Small intestine (tissue), 7 donors: ENCODE results near the gene VWA2. TPM values are rescaled to one million over a fixed set of nuclear protein-coding genes. Genes with fewer than 3 reads are reported as not detected.
"Not testable (repeated sequence)": the region's sequence is repeated elsewhere in the genome, so short reads cannot be mapped to it uniquely, and the experiment has no call there.

Experiments
- DNase-seq, 2 donors: peaks; one replicate each; pipeline versions ENCODE4 v3.0.0 to v3.0.0-alpha.2; 2013
- FAIRE-seq: peaks from 2 replicates; lab custom pipeline; 2012; peaks lifted over from hg19 to GRCh38; lab: Jason Lieb, UNC
- H3K27ac ChIP-seq, 3 donors: one replicate each; pipeline ENCODE4 v1.5.1; 2013; ENCODE audit warnings: low read length in 2 of 3, mild to moderate bottlenecking in 2 of 3, control low read depth in 1 of 3, inconsistent platforms in 1 of 3, low read depth in 1 of 3, moderate library complexity in 1 of 3
- H3K27me3 ChIP-seq, 3 donors: one replicate each; pipeline ENCODE4 v1.6.1; 2013; ENCODE audit warnings: low read length in 3 of 3, inconsistent platforms in 1 of 3; ENCODE audit not compliant: control insufficient read depth in 3 of 3, insufficient read depth in 3 of 3
- H3K36me3 ChIP-seq, 3 donors: one replicate each; pipeline ENCODE4 v1.6.1; 2013; ENCODE audit warnings: low read length in 3 of 3, inconsistent platforms in 1 of 3, low read depth in 1 of 3, mild to moderate bottlenecking in 1 of 3, moderate library complexity in 1 of 3; ENCODE audit not compliant: control insufficient read depth in 3 of 3, insufficient read depth in 2 of 3
- H3K4me1 ChIP-seq, 3 donors: one replicate each; pipeline ENCODE4 v1.6.1; 2013; ENCODE audit warnings: low read length in 2 of 3, inconsistent platforms in 1 of 3, low read depth in 1 of 3, mild to moderate bottlenecking in 1 of 3, moderate library complexity in 1 of 3; ENCODE audit not compliant: control insufficient read depth in 3 of 3, insufficient read depth in 2 of 3
- H3K4me3 ChIP-seq, 3 donors: one replicate each; pipeline ENCODE4 v1.5.1; 2013; ENCODE audit warnings: low read length in 3 of 3, control low read depth in 1 of 3, inconsistent platforms in 1 of 3, low read depth in 1 of 3, mild to moderate bottlenecking in 1 of 3, moderate library complexity in 1 of 3
- H3K9me3 ChIP-seq, 2 donors: one replicate each; pipeline ENCODE4 v1.6.1; 2013; ENCODE audit warnings: low read depth in 1 of 2, low read length in 1 of 2; ENCODE audit not compliant: control insufficient read depth in 2 of 2, insufficient read depth in 1 of 2
- WGBS, 3 donors: extraction: QIAGEN DNeasy Blood & Tissue Kit; methylation state at CpG; one replicate each; pipeline ENCODE4 v1.1.7; 2013; 5-methylcytosine and 5-hydroxymethylcytosine counted together
- polyA plus RNA-seq, 4 donors: library from polyadenylated mRNA; stranded (reverse) in 3 of 4; unstranded in 1 of 4; fragments of 200-250 nt in 3 of 4; fragments of 120-200 nt in 1 of 4; gene quantifications; one replicate each; pipeline versions ENCODE4 v1.2.1 to v1.2.3, GENCODE V29; 2013
- donor health status: healthy with polysubstance abuse.
- donor health status: control.
- donor health status: control.
- donor health status: Bipolar disorder and iron deficiency.
- donor health status: healthy.

The VWA2 gene
- polyA plus RNA-seq, 4 donors: 3.0 to 13.8 TPM; not detected in 2

GRCh38 chr10:114332301-114333192 lies 93.5 kb downstream of the VWA2 start:
- no peak for FAIRE-seq
- 60 to 84% (median 74%) methylated on average over 14 of the region's 14 CpGs for WGBS, 3 donors
- DNase-seq: no peak

GRCh38 chr10:114333441-114333840 lies 94.4 kb downstream of the VWA2 start:
- FAIRE-seq, H3K27me3 ChIP-seq, H3K9me3 ChIP-seq, DNase-seq, H3K4me1 ChIP-seq, H3K36me3 ChIP-seq, H3K27ac ChIP-seq, H3K4me3 ChIP-seq: not testable (repeated sequence)
- 88 to 97% (median 89%) methylated on average over 5 of the region's 5 CpGs for WGBS, 3 donors

More at GRCh38 chr10:114332301-114333192, 93.5 kb downstream of the VWA2 start:
- Histone ChIP-seq H3K4me3 (no peak overlapping the region), H3K27ac (peak overlapping the region in 1 of 3 donors; percentile 25), H3K9me3 (no peaks in the 10 kb centered on the region), H3K4me1 (no peaks in the 10 kb centered on the region), H3K36me3 (peaks cover 0 to 5% (median 0%) of the 10 kb centered on the region in 3 donors), H3K27me3 (peaks cover 0 to 4% (median 0%) of the 10 kb centered on the region in 3 donors)

- H3K27ac ChIP-seq: no peak overlapping the region
- H3K4me1 ChIP-seq: no peaks in the 10 kb centered on the region
- WGBS, 3 donors: 55 to 85% (median 82%) methylated on average over 6 of the region's 6 CpGs
- peaks cover 0 to 4% (median 0%) of the 10 kb centered on the region in 3 donors for H3K27me3 ChIP-seq
- H3K4me3 ChIP-seq: no peak overlapping the region
- H3K9me3 ChIP-seq: no peaks in the 10 kb centered on the region
- FAIRE-seq: no peak
- no peak for DNase-seq
- H3K36me3 ChIP-seq: peaks cover 0 to 5% (median 0%) of the 10 kb centered on the region in 3 donors
These were observed 95.2 kb downstream of the VWA2 start for GRCh38 chr10:114334301-114334700.

GRCh38 chr10:114335614-114336013 lies 96.6 kb downstream of the VWA2 start:
- DNase-seq (no peak), FAIRE-seq (no peak)
- H3K9me3 ChIP-seq: no peaks in the 10 kb centered on the region
- H3K27me3 ChIP-seq: peaks cover 0 to 4% (median 0%) of the 10 kb centered on the region in 3 donors
- no peak overlapping the region for H3K27ac ChIP-seq
- H3K36me3 ChIP-seq: peaks cover 0 to 5% (median 0%) of the 10 kb centered on the region in 3 donors
- H3K4me3 ChIP-seq: no peak overlapping the region
- WGBS, 3 donors: 59 to 78% (median 73%) methylated on average over 3 of the region's 3 CpGs
- no peaks in the 10 kb centered on the region for H3K4me1 ChIP-seq

- FAIRE-seq: no peak
- Histone ChIP-seq H3K27ac (no peak overlapping the region), H3K4me1 (no peaks in the 10 kb centered on the region), H3K27me3 (peaks cover 0 to 4% (median 0%) of the 10 kb centered on the region in 3 donors), H3K4me3 (no peak overlapping the region), H3K9me3 (no peaks in the 10 kb centered on the region), H3K36me3 (peaks cover 0 to 2% (median 0%) of the 10 kb centered on the region in 3 donors)
- WGBS, 3 donors: 69 to 78% (median 71%) methylated on average over 10 of the region's 10 CpGs
- no peak for DNase-seq
These were observed 97.9 kb downstream of the VWA2 start for GRCh38 chr10:114336823-114337509.

- Histone ChIP-seq H3K27ac (no peak overlapping the region), H3K27me3 (peaks cover 0 to 4% (median 0%) of the 10 kb centered on the region in 3 donors), H3K4me1 (no peaks in the 10 kb centered on the region), H3K9me3 (no peaks in the 10 kb centered on the region), H3K36me3 (no peaks in the 10 kb centered on the region), H3K4me3 (no peak overlapping the region)
- no peak for DNase-seq
- 82 to 90% (median 84%) methylated on average over 19 of the region's 19 CpGs for WGBS, 3 donors
- FAIRE-seq: no peak
These were observed 98.7 kb downstream of the VWA2 start for GRCh38 chr10:114337510-114338462.

- Histone ChIP-seq H3K27me3 (peaks cover 0 to 4% (median 0%) of the 10 kb centered on the region in 3 donors), H3K9me3 (no peaks in the 10 kb centered on the region), H3K27ac (no peak overlapping the region), H3K36me3 (no peaks in the 10 kb centered on the region), H3K4me1 (peaks cover 0 to 5% (median 0%) of the 10 kb centered on the region in 3 donors), H3K4me3 (no peak overlapping the region)
- 87 to 94% (median 91%) methylated on average over 8 of the region's 8 CpGs for WGBS, 3 donors
- no peak for FAIRE-seq
- DNase-seq: no peak
These were observed 101.8 kb downstream of the VWA2 start for GRCh38 chr10:114340816-114341215.
